HG03469 (cell line): Measurements from ENCODE around the gene LBH.

Experiments used
- ATAC-seq: cut with Tn5 transposase; IDR thresholded peaks from one replicate; pipeline ENCODE4 v1.9.1; 2021; ENCODE audit warnings: mild to moderate bottlenecking, moderate library complexity, moderate number of reproducible peaks; ENCODE audit not compliant: unreplicated experiment

LBH gene

DNA sequence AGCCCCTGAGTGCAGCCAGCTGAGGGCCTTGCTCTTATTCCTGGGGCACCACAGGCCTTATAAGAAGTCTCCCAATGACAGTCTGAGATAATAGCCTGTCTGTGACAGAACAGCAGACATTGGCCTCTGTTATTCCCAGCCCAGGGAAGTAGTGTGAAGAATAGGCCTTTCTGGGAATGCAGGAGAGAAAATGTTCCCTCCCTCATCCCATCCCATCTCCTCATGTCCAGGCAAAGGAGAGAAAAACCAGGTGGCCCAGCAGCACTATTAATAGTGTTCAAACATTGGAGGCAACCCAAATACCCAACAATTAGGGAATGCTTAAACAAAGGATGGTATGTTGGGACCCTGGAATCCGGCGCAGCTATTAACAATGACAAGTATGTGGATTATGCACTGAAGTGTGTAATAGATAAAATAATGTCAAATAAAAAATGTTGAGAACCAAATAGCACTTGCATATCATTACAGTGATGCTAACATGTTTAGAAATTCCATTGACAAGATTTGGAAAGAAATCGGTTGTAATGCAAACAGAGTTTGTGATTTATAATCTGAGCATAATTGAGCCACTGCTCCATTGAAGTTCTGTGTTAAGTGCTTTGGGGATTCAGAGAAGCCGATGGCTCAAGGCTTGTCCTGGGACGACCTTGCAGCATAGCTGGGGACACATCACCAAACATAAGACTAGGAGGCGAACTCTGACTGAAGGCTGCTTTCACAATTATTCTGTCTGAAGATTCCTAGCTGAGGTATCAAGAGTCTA is 69.3 kb downstream of the LBH start:
- no peak for ATAC-seq

DNA sequence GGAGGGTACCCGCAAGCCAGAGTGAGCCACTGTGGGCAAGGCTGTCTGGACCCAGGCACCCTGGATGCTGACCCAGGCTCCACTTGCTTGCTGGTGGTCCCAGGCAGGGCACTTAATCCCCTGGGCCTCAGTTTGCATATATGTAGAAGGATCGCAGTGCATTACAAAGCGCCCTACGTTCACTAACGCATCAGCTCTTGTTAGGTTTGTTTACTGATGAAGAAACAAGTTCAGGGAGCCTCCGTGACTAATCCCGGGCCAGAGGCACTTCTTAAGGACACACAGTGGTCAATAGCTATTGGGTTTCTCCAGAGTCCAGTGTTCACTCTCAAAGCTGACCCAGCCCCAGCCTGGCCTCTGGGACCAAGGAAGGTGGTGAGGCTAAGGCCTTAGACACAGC is 70.2 kb downstream of the LBH start:
- ATAC-seq: no peak

DNA sequence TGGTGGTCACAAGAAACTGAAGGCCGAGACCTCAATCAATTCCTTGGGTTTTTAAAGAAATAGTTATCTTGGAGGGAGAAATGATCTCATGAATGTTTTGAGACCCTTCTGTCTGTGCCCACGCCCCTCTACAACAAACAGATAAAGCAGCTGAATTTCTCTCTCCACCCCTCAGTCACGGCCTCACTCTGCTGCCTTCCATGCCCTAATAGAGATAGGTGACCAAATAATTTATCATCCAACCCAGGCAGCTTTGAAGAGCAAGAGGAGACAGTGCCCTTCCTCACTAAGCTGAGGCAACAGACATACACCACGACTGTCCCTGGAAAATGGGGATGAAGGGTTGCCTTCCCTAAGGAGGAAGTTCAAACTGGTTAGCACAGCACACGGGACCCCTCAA is 71.2 kb downstream of the LBH start:
- no peak for ATAC-seq

DNA sequence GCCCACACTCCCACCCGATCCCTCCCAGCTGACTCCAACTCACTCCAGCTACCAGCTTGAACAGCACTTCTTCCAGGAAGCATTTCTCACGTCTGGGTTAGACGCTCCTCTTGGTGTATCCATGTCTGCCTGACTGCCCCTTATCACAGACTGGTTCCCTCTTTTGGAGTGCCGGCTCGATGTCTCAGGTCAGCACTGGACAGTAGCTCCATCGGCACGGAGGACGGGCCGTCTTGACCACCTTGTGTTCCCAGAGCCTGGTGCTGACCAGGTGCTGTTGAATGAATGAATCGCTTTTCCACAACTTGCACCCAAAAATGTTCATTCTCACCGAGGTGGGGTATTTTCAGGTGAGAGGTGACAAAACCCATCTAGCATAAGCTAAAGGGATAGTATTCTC is 71.8 kb downstream of the LBH start:
- no peak for ATAC-seq

DNA sequence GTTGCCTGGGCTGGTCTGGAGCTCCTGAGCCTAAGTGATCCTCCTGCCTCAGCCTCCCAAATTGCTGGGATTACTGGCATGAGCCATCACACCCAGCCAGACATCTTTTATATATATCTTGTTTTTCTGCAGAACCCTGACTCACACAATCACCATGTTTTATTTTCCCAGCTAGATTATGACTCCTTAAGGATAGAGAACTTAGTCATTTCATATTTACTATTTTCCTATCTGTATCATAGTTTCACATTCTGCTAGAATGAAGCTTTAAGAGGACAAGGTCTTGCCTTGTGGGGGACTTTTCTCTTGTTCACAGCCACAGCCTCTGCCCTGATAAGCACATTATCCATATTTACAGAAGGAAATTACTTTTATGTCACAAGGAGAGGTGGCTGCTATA is 73.9 kb downstream of the LBH start:
- ATAC-seq: no peak

DNA sequence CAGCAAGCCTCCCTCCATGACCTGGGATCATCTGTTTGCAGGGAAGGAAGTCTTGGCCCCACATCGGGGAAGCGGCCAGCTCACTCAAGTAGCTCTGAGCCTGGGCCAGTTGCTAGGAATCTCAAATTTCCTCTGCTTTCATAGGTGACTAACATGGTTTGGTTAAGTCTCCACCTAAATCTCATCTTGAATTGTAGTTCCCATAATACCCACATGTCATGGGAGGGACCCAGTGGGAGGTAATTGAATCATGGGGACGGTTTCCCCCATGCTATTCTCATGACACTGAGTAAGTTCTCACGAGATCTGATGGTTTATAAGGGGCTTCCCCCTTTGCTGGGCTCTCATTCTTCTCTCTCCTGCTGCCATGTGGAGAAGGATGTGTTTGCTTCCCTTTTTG is 75.2 kb downstream of the LBH start:
- no peak for ATAC-seq

DNA sequence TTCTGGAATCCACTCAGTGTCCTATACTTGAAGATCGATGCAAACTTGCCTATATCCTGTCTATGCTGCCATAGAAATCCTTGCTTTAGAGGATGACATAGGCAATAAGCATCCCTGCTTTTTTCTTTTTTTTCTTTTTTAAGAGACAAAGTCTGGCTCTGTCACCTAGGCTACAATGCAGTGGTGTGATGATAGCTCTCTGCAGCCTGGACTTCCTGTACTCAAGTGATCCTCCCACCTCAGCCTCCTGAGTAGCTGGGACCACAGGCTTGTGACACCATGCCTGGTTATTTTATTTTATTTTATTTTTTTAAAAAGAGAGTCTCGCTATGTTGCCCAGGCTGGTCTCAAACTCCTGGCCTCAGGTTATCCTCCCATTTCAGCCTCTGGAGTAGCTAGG is 76.9 kb downstream of the LBH start:
- no peak for ATAC-seq
